ENCODE data around the gene SMAD7.

Gene SMAD7

DNA sequence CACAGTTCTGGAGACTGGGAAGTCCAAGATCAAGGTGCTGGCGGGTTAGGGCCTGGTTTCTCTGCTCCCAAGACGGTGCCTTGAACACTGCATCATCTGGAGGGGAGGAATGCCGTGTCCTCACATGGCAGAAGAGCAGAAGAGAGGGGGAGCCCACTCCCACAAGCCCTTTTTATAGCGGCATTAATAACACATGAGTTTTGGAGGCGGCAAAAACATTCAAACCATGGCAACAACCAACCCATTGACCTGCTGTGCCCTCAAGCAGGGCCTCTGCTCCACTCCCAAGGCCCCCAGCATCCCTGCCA lies 62.0 kb downstream of the SMAD7 start:
- no peak for TF ChIP-seq FOXP2 (optimal IDR thresholded peaks at IDR 0.05; ENCODE audit: borderline replicate concordance, extremely low read depth, extremely low read length, insufficient read depth)
- no peak for TF ChIP-seq SIN3A (IDR thresholded peaks at IDR 0.05; ENCODE audit: borderline replicate concordance, insufficient read depth, low read length)
- TF ChIP-seq, protein P1, sequence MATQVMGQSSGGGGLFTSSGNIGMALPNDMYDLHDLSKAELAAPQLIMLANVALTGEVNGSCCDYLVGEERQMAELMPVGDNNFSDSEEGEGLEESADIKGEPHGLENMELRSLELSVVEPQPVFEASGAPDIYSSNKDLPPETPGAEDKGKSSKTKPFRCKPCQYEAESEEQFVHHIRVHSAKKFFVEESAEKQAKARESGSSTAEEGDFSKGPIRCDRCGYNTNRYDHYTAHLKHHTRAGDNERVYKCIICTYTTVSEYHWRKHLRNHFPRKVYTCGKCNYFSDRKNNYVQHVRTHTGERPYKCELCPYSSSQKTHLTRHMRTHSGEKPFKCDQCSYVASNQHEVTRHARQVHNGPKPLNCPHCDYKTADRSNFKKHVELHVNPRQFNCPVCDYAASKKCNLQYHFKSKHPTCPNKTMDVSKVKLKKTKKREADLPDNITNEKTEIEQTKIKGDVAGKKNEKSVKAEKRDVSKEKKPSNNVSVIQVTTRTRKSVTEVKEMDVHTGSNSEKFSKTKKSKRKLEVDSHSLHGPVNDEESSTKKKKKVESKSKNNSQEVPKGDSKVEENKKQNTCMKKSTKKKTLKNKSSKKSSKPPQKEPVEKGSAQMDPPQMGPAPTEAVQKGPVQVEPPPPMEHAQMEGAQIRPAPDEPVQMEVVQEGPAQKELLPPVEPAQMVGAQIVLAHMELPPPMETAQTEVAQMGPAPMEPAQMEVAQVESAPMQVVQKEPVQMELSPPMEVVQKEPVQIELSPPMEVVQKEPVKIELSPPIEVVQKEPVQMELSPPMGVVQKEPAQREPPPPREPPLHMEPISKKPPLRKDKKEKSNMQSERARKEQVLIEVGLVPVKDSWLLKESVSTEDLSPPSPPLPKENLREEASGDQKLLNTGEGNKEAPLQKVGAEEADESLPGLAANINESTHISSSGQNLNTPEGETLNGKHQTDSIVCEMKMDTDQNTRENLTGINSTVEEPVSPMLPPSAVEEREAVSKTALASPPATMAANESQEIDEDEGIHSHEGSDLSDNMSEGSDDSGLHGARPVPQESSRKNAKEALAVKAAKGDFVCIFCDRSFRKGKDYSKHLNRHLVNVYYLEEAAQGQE (IDR thresholded peaks at IDR 0.05; ENCODE audit: insufficient read depth in 1 of 2, low read depth in 2 of 2, low read length in 2 of 2), result no peak
- TF ChIP-seq TAF1 (IDR thresholded peaks at IDR 0.05; ENCODE audit: borderline replicate concordance, insufficient read depth, low read length), result no peak
- TF ChIP-seq POLR2AphosphoS5 (IDR thresholded peaks at IDR 0.05; ENCODE audit: low read depth, low read length), result no peak

DNA sequence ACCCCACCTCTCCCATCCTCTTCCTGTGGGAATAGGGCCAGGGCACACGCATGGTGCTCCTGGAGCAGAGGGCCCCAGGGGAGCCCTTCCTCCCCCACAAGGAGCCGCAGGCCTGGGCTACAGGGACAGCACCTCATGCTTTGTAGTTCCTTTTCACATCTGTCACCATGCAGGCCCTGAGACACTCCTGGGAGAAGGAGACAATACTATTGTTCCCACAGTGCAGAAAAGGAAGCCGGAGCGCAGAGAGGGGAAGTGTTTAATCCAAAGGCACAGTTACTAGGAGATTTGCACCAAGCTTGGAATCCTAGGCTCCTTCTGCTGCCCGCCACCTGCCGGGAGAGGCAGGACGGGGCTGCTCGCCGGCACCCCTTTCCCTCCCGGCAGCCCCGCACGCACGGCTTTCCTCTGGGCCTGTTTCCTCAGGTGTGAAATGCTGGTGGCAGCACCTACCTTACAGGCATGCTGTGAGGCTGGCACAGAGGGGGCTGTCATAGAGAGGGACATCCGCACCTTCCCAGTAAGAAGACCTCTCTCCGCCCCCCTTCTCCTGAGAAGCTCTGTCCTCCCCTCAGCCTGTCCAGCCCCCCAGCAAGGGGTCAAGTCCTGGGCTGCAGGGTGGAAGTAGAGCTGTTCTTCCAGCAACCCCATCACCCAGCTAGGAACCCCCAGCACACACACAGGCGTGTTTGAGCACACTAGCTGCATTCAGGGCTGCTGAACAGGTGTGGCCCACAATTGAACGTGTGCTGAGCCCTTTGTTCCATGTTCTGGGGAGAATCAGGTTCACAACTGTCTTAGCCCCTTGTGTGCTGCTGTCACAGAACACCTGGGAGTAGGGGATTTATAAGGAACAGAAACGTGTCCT lies 62.6 kb downstream of the SMAD7 start:
- TF ChIP-seq TAF1 (IDR thresholded peaks at IDR 0.05; ENCODE audit: borderline replicate concordance, insufficient read depth, low read length), result no peak
- TF ChIP-seq POLR2AphosphoS5 (IDR thresholded peaks at IDR 0.05; ENCODE audit: low read depth, low read length), result no peak
- no peak for TF ChIP-seq SIN3A (IDR thresholded peaks at IDR 0.05; ENCODE audit: borderline replicate concordance, insufficient read depth, low read length)
- TF ChIP-seq FOXP2 (optimal IDR thresholded peaks at IDR 0.05; ENCODE audit: borderline replicate concordance, extremely low read depth, extremely low read length, insufficient read depth), result no peak
- TF ChIP-seq, protein P1 (IDR thresholded peaks at IDR 0.05; ENCODE audit: insufficient read depth in 1 of 2, low read depth in 2 of 2, low read length in 2 of 2), result no peak

DNA sequence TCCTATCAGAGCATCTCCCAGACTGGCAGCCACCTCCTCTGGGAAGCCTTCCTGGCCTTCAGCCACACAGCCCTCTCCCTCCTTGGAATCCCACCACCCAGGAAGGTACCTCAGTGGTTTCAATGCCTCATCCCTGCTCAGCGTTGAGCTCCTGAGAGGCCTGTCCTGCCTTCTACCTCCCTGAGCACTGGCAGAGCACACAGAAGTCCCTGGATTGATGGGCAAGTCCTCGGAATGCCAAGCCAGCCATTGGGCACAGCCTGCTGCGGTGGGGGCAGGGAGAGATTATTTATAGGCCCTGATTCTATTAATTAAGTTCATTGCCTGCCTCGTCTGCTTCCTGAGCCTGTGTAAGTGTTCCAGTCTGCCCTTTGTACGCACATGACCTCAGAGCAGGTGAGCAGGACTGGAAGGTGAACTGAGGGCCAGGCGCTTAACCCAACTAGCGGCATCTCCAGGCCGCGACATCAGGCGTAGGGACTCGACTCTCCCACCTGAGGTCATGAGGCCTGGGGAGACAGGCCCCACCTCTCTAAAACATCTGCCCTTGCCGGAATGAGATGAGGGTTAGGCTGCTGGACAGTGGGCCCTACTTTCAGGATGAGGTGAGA lies 63.4 kb downstream of the SMAD7 start:
- TF ChIP-seq SIN3A (IDR thresholded peaks at IDR 0.05; ENCODE audit: borderline replicate concordance, insufficient read depth, low read length) (no peak), TAF1 (IDR thresholded peaks at IDR 0.05; ENCODE audit: borderline replicate concordance, insufficient read depth, low read length) (no peak), POLR2AphosphoS5 (IDR thresholded peaks at IDR 0.05; ENCODE audit: low read depth, low read length) (no peak), FOXP2 (optimal IDR thresholded peaks at IDR 0.05; ENCODE audit: borderline replicate concordance, extremely low read depth, extremely low read length, insufficient read depth) (no peak)
- TF ChIP-seq, protein P1 (IDR thresholded peaks at IDR 0.05; ENCODE audit: insufficient read depth in 1 of 2, low read depth in 2 of 2, low read length in 2 of 2), result no peak

DNA sequence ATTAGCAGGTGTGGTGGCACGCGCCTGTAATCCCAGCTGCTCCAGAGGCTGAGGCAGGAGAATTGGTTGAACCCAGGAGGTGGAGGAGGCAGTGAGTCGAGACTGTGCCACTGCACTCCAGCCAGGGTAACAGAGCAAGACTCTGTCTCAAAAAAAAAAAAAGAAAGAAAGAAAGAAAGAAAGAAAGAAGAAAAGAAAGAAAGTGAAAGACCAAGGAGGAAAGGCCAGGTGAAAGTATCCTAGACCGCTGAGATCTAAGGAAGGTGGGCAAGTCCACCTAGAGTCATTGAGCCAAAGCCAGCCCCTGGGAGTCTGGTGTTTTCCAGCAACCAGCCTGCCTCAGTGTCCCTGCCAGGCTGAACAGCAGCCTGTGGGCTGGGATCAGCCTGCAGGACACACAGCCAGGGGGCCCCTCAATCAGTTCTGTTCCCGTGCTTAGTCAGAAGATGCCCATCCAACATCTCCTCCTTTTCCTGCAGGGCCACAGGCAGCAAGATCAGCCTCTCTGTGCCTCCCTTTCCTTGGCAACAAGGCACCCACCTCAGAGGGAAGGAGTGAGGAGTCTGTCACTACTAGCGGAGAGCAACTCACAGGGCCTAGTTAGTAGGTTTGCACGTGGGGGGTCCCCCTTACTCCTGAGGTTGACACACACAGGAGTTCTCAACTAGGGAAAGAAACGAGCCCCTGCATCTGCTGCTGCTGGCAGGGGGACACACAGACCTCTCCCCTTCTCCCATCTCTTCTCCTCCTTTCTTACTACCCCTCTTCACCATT lies 64.1 kb downstream of the SMAD7 start:
- TF ChIP-seq, protein P1 (IDR thresholded peaks at IDR 0.05; ENCODE audit: insufficient read depth in 1 of 2, low read depth in 2 of 2, low read length in 2 of 2), result no peak
- no peak for TF ChIP-seq SIN3A (IDR thresholded peaks at IDR 0.05; ENCODE audit: borderline replicate concordance, insufficient read depth, low read length)
- TF ChIP-seq POLR2AphosphoS5 (IDR thresholded peaks at IDR 0.05; ENCODE audit: low read depth, low read length), result no peak
- no peak for TF ChIP-seq FOXP2 (optimal IDR thresholded peaks at IDR 0.05; ENCODE audit: borderline replicate concordance, extremely low read depth, extremely low read length, insufficient read depth)
- TF ChIP-seq TAF1 (IDR thresholded peaks at IDR 0.05; ENCODE audit: borderline replicate concordance, insufficient read depth, low read length), result no peak
